Measurements from ENCODE around the gene DNMBP.

DNA sequence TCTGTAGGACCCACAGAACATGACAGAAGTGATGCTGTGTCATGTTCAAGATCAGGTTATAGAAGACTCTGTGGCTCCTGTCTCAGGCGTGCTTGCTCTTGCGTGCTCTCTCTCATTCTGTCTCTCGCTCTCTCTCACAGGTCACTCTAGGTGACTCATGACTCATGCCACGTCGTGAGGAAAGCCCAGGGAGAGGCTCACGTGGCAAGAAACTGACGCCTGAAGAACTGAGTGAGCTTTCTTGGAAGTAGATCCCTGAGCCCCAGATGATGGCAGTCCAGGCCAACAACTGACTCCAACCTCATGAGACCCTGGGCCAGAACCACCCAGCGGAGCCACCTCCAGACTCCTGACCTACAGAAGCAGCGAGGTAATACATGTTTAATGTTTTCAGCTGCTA is 103.3 kb downstream of the DNMBP start:
- TF ChIP-seq SIN3A (IDR thresholded peaks at IDR 0.05; ENCODE audit: borderline replicate concordance, insufficient read depth, low read length): no peak
- no peak for TF ChIP-seq TAF1 (IDR thresholded peaks at IDR 0.05; ENCODE audit: borderline replicate concordance, insufficient read depth, low read length)
- TF ChIP-seq, protein P1, sequence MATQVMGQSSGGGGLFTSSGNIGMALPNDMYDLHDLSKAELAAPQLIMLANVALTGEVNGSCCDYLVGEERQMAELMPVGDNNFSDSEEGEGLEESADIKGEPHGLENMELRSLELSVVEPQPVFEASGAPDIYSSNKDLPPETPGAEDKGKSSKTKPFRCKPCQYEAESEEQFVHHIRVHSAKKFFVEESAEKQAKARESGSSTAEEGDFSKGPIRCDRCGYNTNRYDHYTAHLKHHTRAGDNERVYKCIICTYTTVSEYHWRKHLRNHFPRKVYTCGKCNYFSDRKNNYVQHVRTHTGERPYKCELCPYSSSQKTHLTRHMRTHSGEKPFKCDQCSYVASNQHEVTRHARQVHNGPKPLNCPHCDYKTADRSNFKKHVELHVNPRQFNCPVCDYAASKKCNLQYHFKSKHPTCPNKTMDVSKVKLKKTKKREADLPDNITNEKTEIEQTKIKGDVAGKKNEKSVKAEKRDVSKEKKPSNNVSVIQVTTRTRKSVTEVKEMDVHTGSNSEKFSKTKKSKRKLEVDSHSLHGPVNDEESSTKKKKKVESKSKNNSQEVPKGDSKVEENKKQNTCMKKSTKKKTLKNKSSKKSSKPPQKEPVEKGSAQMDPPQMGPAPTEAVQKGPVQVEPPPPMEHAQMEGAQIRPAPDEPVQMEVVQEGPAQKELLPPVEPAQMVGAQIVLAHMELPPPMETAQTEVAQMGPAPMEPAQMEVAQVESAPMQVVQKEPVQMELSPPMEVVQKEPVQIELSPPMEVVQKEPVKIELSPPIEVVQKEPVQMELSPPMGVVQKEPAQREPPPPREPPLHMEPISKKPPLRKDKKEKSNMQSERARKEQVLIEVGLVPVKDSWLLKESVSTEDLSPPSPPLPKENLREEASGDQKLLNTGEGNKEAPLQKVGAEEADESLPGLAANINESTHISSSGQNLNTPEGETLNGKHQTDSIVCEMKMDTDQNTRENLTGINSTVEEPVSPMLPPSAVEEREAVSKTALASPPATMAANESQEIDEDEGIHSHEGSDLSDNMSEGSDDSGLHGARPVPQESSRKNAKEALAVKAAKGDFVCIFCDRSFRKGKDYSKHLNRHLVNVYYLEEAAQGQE (IDR thresholded peaks at IDR 0.05; ENCODE audit: insufficient read depth in 1 of 2, low read depth in 2 of 2, low read length in 2 of 2): no peak
- no peak for TF ChIP-seq POLR2AphosphoS5 (IDR thresholded peaks at IDR 0.05; ENCODE audit: low read depth, low read length)

Measured in PFSK-1 (cell line).